SU-DHL-6 (cell line): Measurements from ENCODE around the gene IZUMO2.

Experiments used
- EZH2phosphoT487 ChIP-seq: fragments of 200-600 bp; sonication (generic), shearing (Covaris generic); conservative IDR thresholded peaks from 2 replicates; pipeline ENCODE4 v1.6.1; 2018; ENCODE audit warnings: mild to moderate bottlenecking, antibody characterized with exemption, low read length, moderate library complexity, mixed read lengths
- TF ChIP-seq, protein P1 (sequence below): fragments of 200-600 bp; sonication (generic); IDR thresholded peaks from one replicate; pipeline ENCODE4 v1.5.1; 2017; ENCODE audit warnings: antibody characterized with exemption, mild to moderate bottlenecking, low read length, moderate library complexity; ENCODE audit not compliant: insufficient read depth, poor library complexity, severe bottlenecking

- TF ChIP-seq, protein P1, sequence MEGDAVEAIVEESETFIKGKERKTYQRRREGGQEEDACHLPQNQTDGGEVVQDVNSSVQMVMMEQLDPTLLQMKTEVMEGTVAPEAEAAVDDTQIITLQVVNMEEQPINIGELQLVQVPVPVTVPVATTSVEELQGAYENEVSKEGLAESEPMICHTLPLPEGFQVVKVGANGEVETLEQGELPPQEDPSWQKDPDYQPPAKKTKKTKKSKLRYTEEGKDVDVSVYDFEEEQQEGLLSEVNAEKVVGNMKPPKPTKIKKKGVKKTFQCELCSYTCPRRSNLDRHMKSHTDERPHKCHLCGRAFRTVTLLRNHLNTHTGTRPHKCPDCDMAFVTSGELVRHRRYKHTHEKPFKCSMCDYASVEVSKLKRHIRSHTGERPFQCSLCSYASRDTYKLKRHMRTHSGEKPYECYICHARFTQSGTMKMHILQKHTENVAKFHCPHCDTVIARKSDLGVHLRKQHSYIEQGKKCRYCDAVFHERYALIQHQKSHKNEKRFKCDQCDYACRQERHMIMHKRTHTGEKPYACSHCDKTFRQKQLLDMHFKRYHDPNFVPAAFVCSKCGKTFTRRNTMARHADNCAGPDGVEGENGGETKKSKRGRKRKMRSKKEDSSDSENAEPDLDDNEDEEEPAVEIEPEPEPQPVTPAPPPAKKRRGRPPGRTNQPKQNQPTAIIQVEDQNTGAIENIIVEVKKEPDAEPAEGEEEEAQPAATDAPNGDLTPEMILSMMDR, result no peak
- no peak for TF ChIP-seq EZH2phosphoT487
Measured at GRCh38 chr19:50167314-50167721, 4.2 kb upstream of the IZUMO2 start.
